Measurements from ENCODE around the gene CACNA1C.

CACNA1C gene

GRCh38 chr12:2301531-2302461 lies 249.0 kb downstream of the CACNA1C start:
- no peak for DNase-seq

DNA sequence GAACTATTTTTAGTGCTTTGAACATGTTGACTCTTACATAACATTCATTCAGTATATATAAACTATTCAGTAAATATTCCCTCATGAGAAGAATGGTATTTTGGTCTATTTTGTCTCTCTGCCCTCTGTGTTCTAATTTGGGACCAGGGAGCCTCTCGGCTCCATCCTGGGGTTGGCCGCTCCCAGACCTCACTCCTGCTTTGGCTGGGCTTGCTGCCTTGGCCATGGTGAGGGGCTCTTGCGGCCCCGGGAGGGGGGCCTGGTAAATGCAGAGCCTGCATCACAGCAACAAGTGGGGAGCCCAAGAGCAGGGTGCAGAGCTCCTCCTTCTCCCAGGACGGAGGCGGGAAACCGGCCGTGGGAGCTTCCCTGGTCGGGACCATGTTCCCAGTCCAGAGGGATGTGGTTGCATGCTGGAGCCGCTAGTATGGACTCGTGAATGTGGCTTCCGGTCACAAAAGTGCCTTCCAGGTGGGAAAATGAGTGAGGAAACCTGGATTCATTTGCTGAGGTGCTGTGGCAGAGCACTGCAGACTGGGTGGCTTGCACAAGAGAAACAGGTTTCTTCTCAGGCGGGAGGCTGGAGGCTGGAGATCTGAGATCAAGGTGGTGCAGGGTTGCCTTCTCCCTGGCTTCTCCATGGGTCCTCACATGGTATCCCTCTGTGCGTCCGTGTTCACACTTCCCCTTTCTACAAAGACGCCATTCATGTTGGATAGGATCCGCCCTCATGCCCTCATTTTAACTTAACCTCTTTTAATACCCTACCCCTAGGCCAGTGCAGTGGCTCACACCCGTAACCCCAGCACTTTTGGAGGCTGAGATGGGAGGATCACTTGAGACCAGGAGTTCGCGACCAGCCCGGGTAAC lies 250.2 kb downstream of the CACNA1C start:
- no peak for DNase-seq

GRCh38 chr12:2304223-2304622 lies 251.4 kb downstream of the CACNA1C start:
- DNase-seq: no peak

GRCh38 chr12:2306012-2306411 lies 253.2 kb downstream of the CACNA1C start:
- no peak for DNase-seq

DNA sequence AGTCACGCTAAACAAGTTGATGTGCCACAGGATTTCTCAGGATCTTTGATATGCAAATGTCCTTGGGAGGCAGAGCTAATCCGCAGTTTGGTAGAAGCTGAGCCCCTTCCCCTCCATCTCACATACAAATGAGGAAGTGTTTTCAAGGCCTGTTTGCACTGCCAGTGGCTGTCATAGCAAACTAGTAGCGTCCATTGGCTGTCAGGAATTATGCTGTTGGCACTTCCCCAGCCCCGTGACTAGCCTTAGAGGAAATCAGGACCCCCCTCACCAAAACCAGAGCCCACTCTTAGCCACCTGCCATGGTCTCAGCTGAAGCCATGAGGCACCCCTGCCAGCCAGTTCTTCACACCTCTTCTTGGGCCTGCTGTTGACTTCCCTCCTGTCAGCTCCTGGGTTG lies 253.9 kb downstream of the CACNA1C start:
- no peak for DNase-seq

DNA sequence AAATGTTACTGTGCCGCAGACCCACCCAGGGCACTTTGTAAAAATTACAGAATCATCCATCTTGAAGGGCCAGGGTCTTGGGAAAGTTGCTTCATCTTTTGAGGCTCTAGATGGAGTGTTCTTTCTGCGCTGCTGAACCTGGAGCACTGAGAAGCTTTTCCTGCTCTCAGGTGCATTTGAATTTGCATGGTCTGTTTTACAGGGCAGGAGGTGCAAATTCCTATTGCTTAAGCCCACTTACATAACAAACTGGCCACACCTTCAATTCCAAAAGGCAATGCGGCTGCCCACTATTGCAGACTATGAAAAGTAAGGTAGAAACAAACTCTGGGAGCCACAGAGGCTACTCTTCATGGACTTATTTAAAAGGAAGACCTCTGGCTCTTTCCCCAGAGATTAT lies 254.8 kb downstream of the CACNA1C start:
- DNase-seq: no peak

DNA sequence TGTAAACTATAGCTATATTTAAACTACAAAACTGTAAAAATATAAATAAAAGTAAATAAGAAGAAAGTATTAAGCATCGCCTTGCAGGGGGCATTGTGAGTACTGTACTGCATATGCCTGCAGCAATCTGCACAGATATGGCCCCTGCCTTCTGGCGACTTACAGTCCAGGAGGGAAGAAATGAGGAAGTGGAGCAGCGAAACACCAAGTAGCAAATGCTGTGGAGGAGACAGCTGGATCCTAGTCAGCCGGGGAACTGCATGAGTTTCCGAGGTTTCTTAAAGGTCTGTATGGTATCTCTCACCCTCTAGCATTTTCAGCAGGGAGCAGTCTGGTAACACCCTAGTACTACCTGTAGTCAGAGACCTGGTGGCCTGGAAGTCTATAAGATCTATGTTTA lies 256.9 kb downstream of the CACNA1C start:
- no peak for DNase-seq

- no peak for DNase-seq
Measured at GRCh38 chr12:2311020-2311778, 258.4 kb downstream of the CACNA1C start.

GRCh38 chr12:2312175-2312574 lies 259.4 kb downstream of the CACNA1C start:
- no peak for DNase-seq

- no peak for DNase-seq
Measured at GRCh38 chr12:2312770-2313169, 260.0 kb downstream of the CACNA1C start.

- no peak for DNase-seq
Measured at GRCh38 chr12:2314492-2314891, 261.7 kb downstream of the CACNA1C start.

DNA sequence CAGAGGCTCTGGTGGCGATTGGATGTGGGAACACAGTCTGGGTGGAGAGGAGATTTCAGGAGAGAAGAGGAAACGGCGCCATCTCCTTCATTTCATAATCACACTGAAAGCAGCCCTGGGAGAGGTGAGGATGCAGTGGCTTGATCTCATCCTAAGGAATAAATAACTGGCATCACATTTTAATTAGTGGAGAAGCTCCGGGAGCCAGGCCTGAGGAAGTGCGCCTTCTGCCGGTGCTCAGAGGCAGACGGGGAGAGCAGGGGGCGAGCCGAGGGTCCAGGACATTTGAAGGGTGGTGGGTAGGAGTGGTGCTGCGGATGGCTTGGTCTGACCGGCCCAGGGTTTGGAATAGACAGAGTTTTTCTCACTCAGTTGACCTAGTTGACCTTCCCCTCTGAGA lies 265.0 kb downstream of the CACNA1C start:
- no peak for DNase-seq

DNA sequence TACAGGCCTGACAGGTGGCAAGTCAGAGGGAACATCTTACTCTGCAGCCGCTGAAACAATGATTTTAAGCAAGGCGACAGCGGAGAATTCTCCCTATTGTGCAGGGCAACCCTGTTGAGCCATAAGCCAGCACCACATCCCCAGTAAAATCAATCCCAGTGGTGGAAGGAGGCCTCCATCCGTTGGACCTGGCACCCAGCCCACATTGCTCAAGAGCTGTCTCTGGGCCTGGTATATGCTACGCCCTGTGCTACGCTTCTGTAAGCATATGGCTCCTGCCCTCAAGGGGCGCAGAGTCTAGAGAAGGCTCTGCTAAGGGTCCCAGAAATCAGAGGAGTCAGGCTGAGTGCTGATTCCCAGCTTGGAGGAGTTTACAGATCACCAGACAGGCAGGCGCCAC lies 265.5 kb downstream of the CACNA1C start:
- DNase-seq: no peak

DNA sequence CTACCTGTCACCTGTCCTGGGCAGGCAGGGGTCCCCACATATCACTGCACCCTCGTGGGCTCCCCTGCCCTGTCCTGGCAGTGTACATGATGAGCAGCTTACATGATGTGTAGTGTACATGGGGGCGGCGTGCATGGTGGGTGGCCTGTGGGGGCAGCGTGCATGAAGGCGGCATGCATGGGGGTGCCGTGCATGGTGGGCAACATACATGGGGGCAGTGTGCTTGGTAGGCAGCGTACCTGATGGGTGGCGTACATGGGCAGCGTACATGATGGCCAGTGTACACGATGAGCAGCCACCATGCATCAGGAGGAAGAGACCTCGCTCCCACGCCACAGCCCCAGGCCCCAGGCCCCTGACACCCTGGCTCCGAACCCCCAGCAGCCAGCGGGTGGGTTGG lies 266.3 kb downstream of the CACNA1C start:
- DNase-seq: no peak

DNA sequence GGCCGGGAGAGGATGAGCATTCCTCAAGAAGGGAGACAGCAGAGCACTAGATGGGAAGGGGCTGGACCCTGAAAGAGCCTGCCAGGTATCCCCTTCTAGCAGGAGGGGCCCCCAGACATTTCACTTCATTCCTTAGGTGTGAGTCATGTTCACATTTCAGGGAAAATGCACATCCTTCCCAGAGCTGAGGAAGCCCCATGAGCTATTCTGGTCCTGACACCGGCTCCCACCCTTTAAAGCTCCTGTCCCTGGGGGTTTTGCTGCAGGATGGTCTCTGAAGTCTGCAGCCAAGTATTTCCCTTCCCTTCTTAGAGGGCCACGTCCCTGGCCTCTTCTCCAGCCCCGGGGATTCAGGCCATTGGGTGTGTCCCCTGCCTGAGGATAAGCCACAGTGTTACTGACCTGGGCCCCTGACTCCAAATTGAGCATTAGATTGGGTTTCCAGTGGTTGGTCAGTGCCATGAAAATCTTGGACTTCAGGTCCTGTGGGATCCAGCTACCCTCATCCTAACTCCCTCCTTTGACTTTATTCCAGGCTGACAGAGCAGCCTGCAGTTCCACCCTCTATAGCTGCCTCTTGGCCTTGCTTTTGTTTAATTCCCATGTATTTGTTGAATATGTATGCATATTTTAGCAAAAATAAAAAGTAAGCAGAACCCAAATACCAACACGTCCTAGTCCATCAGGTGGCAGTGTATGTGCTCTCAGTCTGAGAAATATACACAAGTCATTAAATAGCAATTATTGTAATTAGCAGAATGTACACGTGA lies 267.1 kb downstream of the CACNA1C start:
- DNase-seq: no peak

DNA sequence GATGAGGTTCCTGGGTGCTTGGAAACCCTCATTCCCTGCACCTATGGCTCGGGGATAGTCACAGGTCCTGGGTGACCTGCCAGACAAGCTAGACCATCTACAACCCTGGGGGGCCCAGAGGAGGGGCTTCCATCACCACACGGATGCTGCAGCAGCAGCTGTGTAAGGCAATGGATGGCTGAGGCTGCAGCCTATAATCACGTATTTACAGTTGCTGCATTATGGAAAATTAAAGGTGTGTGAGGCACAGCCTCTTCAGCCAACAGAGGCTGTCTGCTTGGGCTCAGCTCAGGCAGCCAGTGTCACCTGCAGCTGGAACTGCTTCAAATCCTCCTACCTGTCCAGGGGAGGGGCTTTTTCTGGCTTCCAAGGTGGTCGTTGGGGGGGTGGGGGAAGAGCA lies 268.1 kb downstream of the CACNA1C start:
- DNase-seq: no peak

- no peak for DNase-seq
Measured at GRCh38 chr12:2322554-2323120, 269.9 kb downstream of the CACNA1C start.

DNA sequence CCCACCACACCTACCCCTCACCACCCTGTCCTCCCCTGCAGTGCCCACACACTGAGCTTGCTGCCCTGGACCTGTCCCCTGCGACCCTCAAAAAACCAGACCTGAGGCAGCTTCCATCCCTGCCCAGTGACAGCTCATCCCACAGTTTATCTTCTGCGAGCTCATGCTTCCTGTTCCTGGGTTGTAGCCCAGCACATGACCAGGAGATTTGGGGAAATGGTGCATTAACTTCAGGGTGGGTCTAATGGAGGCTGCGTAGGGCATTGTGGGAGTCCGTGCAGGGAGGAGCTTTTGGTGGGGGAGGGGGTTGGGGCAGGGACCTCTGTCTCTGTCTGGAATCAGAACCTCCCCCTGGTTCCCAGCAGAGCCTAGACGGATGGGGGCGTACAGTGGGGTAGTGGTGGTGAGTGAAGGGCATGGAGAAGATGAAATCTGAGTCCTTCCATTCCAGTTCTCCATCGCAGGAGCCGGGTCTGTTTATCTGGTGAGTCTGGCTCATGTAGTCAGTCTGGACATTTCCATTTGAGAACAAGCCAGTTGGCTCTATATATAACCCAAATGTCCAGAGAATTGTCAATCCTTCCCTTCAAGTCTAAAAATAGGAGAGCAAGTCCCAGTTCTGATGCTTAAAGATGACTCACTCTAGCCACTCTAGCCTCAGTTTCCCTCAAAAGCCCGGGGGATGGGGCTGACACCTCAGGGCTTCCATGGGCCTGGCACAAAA lies 270.9 kb downstream of the CACNA1C start:
- DNase-seq: no peak

GRCh38 chr12:2324387-2324786 lies 271.6 kb downstream of the CACNA1C start:
- no peak for DNase-seq

GRCh38 chr12:2325519-2325918 lies 272.7 kb downstream of the CACNA1C start:
- DNase-seq: no peak

- DNase-seq: no peak
Measured at GRCh38 chr12:2326470-2326869, 273.7 kb downstream of the CACNA1C start.

All from stimulated activated CD4-positive, alpha-beta T cell treated with anti-CD3 and anti-CD28 coated beads, Interleukin-4, amount 100 ng/mL, for 4 hours (primary cell).